ENCODE data around the gene ADAMTS2. TPM values are rescaled to one million over a fixed set of nuclear protein-coding genes. Genes with fewer than 3 reads are reported as not detected.

ADAMTS2 gene
- total RNA-seq, 1 donor from 2014 or later: 8.2 TPM

- Mint-ChIP-seq H3K27me3 (ENCODE audit: low read depth) (no peaks in the 10 kb centered on the region), H3K9me3 (peaks cover 9% of the 10 kb centered on the region), H3K27ac (no peak overlapping the region), H3K4me3 (no peak overlapping the region), H3K4me1 (peaks cover 3% of the 10 kb centered on the region), H3K36me3 (no peaks in the 10 kb centered on the region)
- TF ChIP-seq, protein P1, sequence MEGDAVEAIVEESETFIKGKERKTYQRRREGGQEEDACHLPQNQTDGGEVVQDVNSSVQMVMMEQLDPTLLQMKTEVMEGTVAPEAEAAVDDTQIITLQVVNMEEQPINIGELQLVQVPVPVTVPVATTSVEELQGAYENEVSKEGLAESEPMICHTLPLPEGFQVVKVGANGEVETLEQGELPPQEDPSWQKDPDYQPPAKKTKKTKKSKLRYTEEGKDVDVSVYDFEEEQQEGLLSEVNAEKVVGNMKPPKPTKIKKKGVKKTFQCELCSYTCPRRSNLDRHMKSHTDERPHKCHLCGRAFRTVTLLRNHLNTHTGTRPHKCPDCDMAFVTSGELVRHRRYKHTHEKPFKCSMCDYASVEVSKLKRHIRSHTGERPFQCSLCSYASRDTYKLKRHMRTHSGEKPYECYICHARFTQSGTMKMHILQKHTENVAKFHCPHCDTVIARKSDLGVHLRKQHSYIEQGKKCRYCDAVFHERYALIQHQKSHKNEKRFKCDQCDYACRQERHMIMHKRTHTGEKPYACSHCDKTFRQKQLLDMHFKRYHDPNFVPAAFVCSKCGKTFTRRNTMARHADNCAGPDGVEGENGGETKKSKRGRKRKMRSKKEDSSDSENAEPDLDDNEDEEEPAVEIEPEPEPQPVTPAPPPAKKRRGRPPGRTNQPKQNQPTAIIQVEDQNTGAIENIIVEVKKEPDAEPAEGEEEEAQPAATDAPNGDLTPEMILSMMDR (IDR thresholded peaks at IDR 0.05; ENCODE audit: unreplicated experiment): no peak
- DNase-seq (ENCODE audit: low spot score in 2 of 2, unreplicated experiment in 2 of 2): no peak
Measured at GRCh38 chr5:179294131-179294780, 51.0 kb downstream of the ADAMTS2 start.

GRCh38 chr5:179292681-179293635 is 52.3 kb downstream of the ADAMTS2 start:
- no peak for DNase-seq (ENCODE audit: low spot score in 2 of 2, unreplicated experiment in 2 of 2)
- Mint-ChIP-seq H3K36me3 (no peaks in the 10 kb centered on the region), H3K27ac (no peak overlapping the region), H3K4me3 (no peak overlapping the region), H3K4me1 (peaks cover 3% of the 10 kb centered on the region), H3K9me3 (no peaks in the 10 kb centered on the region), H3K27me3 (ENCODE audit: low read depth) (no peaks in the 10 kb centered on the region)
- TF ChIP-seq, protein P1 (IDR thresholded peaks at IDR 0.05; ENCODE audit: unreplicated experiment): no peak

DNA sequence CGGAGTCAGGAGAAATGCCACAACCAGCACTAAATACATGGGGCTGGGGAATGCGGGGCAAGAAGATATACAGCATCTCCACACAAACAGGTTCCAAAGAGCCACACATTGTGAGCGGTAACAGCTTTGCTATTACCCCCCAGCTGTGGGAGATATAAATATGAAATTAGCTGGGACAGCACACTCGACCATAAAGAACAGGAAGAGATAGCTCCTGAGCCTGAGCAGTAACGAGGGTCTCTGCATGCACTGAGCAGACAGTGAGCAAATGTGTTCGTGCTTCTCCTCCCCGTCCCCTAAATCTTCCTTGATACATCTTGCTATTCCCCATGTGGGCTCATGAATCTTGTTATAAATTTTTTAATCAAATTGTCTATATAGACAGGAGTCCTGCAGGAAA is 53.1 kb downstream of the ADAMTS2 start:
- no peaks in the 10 kb centered on the region for H3K9me3 Mint-ChIP-seq
- TF ChIP-seq, protein P1 (IDR thresholded peaks at IDR 0.05; ENCODE audit: unreplicated experiment): no peak
- H3K4me3 Mint-ChIP-seq: no peak overlapping the region
- H3K4me1 Mint-ChIP-seq: peaks cover 3% of the 10 kb centered on the region
- H3K27me3 Mint-ChIP-seq (ENCODE audit: low read depth): no peaks in the 10 kb centered on the region
- H3K27ac Mint-ChIP-seq: no peak overlapping the region
- H3K36me3 Mint-ChIP-seq: no peaks in the 10 kb centered on the region
- DNase-seq (ENCODE audit: low spot score in 2 of 2, unreplicated experiment in 2 of 2): no peak

DNA sequence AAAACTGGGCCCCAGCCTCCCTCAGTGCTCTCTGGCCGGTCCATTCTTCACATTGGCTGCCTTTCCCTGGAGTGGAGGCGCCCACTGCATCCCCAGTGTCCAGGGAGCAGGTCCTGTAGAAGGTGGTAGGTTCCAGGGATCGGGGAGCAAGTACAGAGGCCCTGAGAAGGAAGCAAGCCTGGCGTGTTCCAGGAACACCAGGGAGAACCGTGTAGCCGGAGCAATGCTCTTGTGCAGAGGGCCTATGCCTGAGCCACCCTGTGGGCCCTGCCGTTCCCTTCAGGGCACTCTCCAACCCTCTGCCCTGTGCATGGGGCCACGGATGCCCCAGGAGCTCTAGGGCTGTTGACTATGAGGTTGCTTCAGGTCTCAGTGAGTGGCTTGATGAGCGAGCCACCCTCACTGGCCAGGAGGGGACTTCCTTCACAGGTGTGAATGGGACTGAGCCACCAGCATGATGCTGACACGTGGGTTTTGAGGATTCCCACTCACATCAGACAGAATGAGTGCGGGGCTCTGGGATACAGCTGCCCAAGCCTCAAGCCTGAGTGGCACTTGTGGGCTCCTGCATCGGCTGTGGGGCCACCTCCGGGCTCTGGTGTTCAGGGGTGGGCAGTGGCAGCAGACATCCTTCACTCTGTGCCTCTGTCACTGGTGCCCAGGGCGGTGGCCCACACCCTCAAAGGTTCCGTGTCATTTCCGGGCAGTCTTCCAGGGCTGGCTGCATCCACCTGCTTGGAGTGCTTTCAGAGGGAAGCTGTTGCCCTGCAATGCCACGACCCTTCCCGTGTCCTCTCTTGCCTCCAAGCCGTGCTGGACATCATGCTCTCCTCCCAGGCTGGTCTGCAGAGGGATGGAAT is 54.4 kb downstream of the ADAMTS2 start:
- H3K4me3 Mint-ChIP-seq: no peak overlapping the region
- no peaks in the 10 kb centered on the region for H3K9me3 Mint-ChIP-seq
- H3K27ac Mint-ChIP-seq: no peak overlapping the region
- no peaks in the 10 kb centered on the region for H3K36me3 Mint-ChIP-seq
- peaks cover 3% of the 10 kb centered on the region for H3K4me1 Mint-ChIP-seq
- no peaks in the 10 kb centered on the region for H3K27me3 Mint-ChIP-seq (ENCODE audit: low read depth)
- DNase-seq (ENCODE audit: low spot score in 2 of 2, unreplicated experiment in 2 of 2): no peak
- TF ChIP-seq, protein P1 (IDR thresholded peaks at IDR 0.05; ENCODE audit: unreplicated experiment): no peak

- Mint-ChIP-seq H3K27me3 (ENCODE audit: low read depth) (no peaks in the 10 kb centered on the region), H3K4me3 (no peak overlapping the region), H3K36me3 (no peaks in the 10 kb centered on the region), H3K9me3 (no peaks in the 10 kb centered on the region), H3K4me1 (peaks cover 10% of the 10 kb centered on the region), H3K27ac (no peak overlapping the region)
- TF ChIP-seq, protein P1 (IDR thresholded peaks at IDR 0.05; ENCODE audit: unreplicated experiment): no peak
- DNase-seq (ENCODE audit: low spot score in 2 of 2, unreplicated experiment in 2 of 2): no peak
Measured at GRCh38 chr5:179289756-179290385, 55.4 kb downstream of the ADAMTS2 start.
